ENCODE data around the gene HGF.

HGF gene

GRCh38 chr7:81715984-81716588 is 53.8 kb downstream of the HGF start:
- DNase-seq, result no peak

DNA sequence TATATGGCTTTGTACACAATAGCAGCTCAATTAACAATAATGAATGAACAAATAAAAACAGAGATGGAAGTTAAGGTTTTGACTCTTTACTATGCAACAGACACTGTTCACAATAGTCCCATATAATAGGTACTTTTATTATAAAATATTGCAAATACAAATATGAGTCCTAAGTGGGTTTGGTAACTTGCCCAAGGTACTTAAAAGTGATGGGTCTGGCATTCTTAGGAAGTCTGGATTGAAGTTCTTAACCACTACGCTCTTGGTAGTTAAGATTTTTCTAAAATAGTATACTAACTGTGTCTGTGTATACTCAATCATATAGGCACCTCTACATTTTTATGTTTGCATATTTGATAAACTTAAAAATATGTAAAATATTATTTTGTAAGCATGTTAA is 55.5 kb downstream of the HGF start:
- DNase-seq, result no peak

DNA sequence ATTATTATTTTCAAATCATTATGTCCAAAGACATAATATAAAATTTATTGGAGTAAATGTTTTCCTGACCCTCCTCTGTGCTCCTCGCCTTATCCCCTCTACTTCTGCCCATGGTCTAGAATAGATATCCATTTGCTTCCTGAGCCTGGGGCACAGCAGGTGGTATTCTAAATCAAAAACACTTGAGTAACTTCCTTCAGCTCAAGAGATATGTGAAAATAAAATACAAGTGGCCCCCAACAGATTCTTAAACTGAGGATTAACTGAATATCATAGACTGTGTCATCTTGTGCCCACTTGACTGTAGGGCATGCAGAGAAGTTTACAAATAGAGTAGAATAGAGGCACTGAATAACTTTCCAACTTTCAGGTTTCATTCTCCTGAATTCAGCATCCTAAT is 59.1 kb downstream of the HGF start:
- DNase-seq, result no peak

- no peak for DNase-seq
Measured at GRCh38 chr7:81709836-81710235, 60.0 kb downstream of the HGF start.

DNA sequence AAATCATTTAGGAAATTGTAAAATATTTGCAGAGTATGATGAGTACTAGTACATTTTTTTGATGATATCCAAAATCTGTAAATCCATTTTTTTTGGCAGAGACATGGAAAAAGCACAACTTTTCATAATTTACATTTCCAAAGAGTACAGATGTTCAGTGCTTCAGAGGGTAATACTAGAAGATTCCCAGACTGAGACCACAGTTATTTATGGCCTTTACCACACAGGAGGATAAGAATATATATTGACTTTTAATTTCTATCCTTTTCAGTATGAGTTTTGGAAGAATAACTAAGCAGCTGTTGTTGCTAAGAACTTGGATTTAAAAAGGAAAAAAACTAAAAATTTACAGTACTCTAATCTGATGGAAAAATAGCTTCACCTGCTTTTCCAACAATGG is 61.9 kb downstream of the HGF start:
- DNase-seq, result no peak

DNA sequence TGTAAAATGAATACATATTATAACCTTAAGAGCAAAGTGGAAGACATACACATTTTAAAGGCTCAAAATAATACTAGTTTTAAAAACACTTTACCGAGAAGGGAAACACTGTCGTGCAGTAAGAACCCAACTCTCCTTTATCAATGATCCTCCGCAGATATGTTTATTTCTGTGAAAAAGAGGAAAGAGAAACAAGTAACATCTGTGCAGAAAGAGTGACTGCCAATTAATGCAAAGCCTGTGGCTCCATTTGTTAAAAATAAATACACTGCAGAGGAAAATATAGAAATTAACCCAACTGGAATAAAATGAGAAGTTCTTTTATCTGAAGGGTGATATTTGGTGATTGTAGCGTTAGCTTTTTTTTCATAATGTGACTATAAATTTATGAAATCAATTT is 62.7 kb downstream of the HGF start:
- DNase-seq, result no peak

DNA sequence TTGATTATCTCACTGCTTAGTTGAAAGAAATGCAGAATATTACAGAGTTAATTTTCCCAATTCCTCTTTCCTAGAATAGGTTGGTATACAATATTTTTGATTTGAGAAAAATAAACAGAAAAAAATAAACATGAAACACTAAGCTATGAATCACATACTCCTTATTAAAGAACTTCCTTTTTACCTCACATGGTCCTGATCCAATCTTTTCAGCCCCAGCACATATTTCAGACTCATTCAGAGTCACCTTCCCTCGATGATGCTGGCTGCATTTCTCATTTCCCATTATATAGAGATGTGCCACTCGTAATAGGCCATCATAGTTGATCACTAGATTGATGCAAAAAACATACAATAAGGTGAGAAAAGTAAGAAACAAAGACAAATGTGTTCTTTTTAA is 64.6 kb downstream of the HGF start:
- DNase-seq, result no peak

GRCh38 chr7:81704595-81704994 is 65.3 kb downstream of the HGF start:
- no peak for DNase-seq

GRCh38 chr7:81698965-81699364 is 70.9 kb downstream of the HGF start:
- no peak for DNase-seq

GRCh38 chr7:81694711-81695110 is 75.1 kb downstream of the HGF start:
- no peak for DNase-seq

DNA sequence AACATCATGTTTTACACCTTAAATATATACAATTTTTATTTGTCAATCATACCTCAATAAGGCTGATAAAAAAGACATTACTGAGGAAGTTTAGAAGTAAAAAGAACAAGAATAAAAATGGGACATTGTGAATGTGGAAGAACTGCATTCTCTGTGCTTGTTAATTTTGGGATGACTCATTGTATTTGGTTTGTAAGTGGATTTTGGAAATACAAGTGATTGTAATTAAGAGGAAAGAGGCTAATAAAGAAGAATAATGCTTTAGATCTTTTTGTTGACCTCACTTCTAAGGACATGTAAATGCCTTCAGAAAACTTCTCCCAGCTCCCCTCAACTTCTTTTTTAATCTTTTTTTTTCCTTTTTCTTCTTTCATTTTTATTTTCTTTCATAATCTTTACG is 76.0 kb downstream of the HGF start:
- DNase-seq, result no peak

- DNase-seq, result no peak
Measured at GRCh38 chr7:81693080-81693479, 76.8 kb downstream of the HGF start.

- DNase-seq, result no peak
Measured at GRCh38 chr7:81692146-81692905, 77.5 kb downstream of the HGF start.

DNA sequence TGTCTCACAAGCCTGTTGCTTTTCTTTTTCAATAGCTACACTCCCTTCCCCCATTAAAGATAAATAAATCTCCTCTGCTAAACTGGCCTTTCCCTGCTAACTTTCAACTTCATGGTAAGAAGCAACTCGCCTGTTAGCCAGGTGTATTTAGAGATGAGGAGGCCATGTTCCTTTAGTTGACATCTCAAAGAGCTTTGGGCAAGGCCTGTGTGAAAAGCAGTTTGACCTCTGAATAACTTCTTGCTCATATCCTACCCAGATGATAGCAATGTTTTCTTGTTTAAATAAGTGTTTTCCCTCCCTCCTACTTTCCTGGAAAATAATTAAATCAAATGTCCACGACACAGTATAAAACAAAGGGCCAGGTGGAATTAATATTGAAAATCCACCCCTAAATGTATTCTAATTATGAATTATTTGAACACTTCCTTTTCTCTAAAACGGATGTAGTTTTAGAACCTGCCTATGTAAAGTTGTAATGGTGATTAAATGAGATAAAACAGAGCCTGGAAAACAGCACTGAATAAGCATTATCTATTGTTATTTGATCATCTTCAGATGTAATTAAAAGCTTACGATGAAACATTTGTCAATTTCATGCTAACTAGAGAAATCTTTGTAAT is 78.5 kb downstream of the HGF start:
- no peak for DNase-seq

DNA sequence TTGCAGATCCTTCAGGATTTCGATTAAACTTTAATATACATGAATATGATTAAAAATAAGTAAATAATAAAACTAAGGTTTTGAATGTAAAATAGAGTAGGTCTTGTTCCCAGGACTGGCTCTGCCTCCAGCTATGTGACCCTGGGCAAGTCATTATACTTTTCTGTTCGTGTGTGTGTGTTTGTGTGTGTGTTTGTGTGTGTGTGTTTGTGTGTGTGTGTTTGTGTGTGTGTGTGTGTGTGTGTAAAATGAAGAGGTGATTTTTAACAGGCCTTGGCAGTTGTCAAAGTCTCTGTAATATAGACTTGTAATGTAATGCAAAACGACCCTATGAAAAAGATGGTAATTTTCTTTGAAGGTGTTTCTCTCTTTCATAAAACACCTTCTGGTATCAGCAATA is 79.2 kb downstream of the HGF start:
- DNase-seq, result no peak

- DNase-seq, result no peak
Measured at GRCh38 chr7:81690251-81690650, 79.6 kb downstream of the HGF start.

DNA sequence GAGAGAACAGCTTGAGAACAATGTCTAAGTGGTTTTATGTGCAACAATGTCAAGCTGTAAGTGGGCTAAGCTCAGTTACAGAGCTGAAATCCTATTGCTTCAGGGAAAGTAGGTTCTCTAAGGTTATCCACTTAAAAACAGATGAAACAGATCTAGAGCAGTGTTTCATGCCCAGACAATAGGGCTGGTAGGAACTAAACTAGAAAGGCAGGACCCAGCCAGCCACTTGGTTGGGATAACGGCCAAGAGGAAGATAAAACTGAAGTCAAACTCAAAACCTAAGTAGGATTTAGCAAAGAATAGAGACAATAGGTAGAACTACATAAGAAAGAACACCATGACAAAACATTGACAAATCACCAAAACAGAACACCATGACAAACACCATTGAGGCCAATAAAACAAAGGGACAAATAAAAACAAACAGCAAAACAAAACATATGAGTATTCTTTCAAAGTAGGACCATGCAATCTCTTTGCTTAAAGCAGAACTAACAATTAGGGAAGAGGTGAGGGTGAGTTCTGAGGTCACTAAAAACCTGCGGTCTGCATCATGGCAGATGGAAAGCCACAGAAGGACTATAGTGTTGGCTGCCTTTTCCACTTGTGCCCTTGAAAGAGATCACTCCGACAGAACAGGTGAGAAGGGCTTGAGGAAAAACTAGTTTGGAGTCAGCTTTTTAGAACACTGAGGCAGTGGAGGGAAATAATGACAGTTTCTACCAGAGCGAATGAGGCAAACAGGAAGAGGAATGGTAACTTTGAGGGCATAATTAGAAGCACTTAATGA is 81.0 kb downstream of the HGF start:
- no peak for DNase-seq

- no peak for DNase-seq
Measured at GRCh38 chr7:81687062-81687461, 82.8 kb downstream of the HGF start.

DNA sequence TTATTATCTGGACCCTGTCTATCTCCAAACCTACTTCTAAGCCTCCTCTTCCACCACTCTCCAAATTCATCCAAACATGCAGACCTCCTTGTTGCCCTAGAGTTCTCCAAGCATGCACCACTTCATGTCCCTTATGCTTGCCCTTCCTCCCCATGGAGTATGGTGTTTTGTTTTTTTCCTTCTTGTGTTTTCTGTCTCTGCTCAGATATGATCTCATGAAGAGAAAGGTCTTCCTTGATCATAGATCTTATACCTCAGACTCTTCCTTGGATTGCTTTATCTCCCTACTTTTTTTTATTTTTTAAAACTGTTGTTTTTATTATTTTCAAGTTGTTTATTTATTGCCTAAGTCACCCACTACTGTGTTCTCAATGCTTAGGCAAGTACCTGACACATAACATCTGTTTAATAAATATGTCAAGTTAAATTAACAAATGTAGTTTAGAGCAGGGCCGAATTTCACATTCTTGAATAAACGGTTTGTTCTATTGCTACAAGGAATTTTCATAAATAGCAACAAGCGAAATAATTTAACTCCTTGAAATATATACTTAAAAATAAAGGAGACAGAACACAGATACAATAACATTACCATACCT is 84.5 kb downstream of the HGF start:
- DNase-seq, result no peak

- DNase-seq, result peak; percentile 27
Measured at GRCh38 chr7:81684514-81685269, 85.2 kb downstream of the HGF start.

DNA sequence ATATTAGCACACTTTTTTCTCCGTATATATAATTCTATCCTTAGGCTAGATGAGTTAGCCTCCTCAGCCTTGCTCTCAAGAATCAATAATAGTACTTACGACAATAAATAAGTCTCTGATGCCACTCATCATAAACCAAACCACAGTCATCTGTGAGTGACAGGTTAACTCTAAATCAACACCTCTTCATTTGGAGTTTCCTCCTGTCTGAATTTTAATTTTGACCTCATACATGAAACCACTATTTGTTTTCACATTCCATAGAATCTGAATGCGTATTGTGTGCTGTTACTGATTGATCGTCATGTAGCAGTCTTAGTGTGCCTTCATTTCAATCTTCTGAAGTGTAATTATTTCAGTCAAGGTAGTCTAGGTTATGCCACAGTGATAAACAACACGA is 85.8 kb downstream of the HGF start:
- no peak for DNase-seq

- DNase-seq, result no peak
Measured at GRCh38 chr7:81682873-81683272, 87.0 kb downstream of the HGF start.

DNA sequence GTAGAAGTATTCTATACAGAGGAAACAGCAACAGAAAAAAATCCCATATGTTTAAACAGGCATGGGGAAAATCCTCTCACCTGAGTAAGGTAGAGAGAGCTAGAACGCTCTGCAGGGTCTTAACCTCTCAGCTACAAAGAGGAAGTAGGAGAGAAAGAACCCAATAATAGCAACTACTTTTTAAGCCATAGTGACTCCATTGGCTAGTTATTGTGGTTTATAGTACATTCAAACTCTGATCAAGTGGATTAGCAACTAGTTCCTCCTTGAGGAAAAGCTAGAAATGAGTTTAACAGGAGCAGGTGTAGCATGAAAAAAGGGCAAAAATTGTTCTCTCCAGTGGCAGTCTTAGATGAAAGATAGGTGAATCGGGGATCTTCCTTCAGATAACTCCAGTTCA is 89.7 kb downstream of the HGF start:
- DNase-seq, result no peak
